HepG2 (cell line): ENCODE measurements around the gene SMYD5. TPM values are rescaled to one million over a fixed set of nuclear protein-coding genes. Genes with fewer than 3 reads are reported as not detected.

Source experiments
- ARNT2 ChIP-seq: sonication (generic); formaldehyde crosslinking; IDR thresholded peaks from 2 replicates; pipeline ENCODE4 v1.8.0; 2022; ENCODE audit warnings: mild to moderate bottlenecking, low read depth, missing genetic modification reagents, moderate library complexity
- IKZF5 ChIP-seq: IDR thresholded peaks from 2 replicates; pipeline ENCODE4 v1.6.1; 2018; ENCODE audit warnings: missing genetic modification reagents, mild to moderate bottlenecking, missing compliant biosample characterization
- MXI1 ChIP-seq: IDR thresholded peaks from 3 replicates; pipeline ENCODE4 v1.6.1; 2012; ENCODE audit warnings: low read depth, low read length, inconsistent platforms, borderline replicate concordance
- ZNF180 ChIP-seq: sonication (generic); formaldehyde crosslinking; IDR thresholded peaks from 2 replicates; pipeline ENCODE4 v1.4.0; 2020; ENCODE audit warnings: low read depth, missing genetic modification reagents, borderline replicate concordance
- ZNF225 ChIP-seq: sonication (generic); formaldehyde crosslinking; IDR thresholded peaks from 2 replicates; pipeline ENCODE4 v1.4.0; 2020; ENCODE audit warnings: mild to moderate bottlenecking, missing genetic modification reagents
- ZNF33A ChIP-seq: sonication (generic); formaldehyde crosslinking; IDR thresholded peaks from 2 replicates; pipeline ENCODE4 v1.5.1; 2020; ENCODE audit warnings: missing genetic modification reagents, mild to moderate bottlenecking, moderate library complexity, borderline replicate concordance
- ZNF703 ChIP-seq: sonication (generic); formaldehyde crosslinking; IDR thresholded peaks from 2 replicates; pipeline ENCODE4 v1.5.1; 2020; ENCODE audit warnings: missing genetic modification reagents, mild to moderate bottlenecking, moderate library complexity, borderline replicate concordance
- polyA plus RNA-seq, 8 experiments: library from polyadenylated mRNA; depleted of rRNA in 3 of 8; stranded (reverse) in 7 of 8; unstranded in 1 of 8; fragments of >200 nt; fragmentation: Illumina TruSeq in 4 of 8; extraction: Trizol in 4 of 8; gene quantifications; 2 replicates each; pipeline versions ENCODE4 v1.2.1 to v1.2.3, GENCODE V29; 2011 to 2016; ENCODE audit warnings: low read depth in 4 of 8, missing spikeins in 1 of 8, mixed read lengths in 1 of 8; ENCODE audit not compliant: insufficient read depth in 1 of 8
- total RNA-seq, 5 experiments: library from RNA; depleted of rRNA; stranded (reverse); fragments of >200 nt; fragmentation: Illumina TruSeq; extraction: Trizol; gene quantifications; 2 replicates each; pipeline ENCODE4 v1.2.3, GENCODE V29; 2016; ENCODE audit warnings: low read depth in 1 of 5
- TF ChIP-seq, protein P1 (sequence below): sonication (generic); formaldehyde crosslinking; IDR thresholded peaks from 2 replicates; pipeline ENCODE4 v1.8.1; 2022; ENCODE audit warnings: low read depth, mild to moderate bottlenecking, missing genetic modification reagents
- TF ChIP-seq, protein P2 (sequence below): sonication (generic); formaldehyde crosslinking; IDR thresholded peaks from 2 replicates; pipeline ENCODE4 v1.8.0; 2023; ENCODE audit warnings: mild to moderate bottlenecking, missing genetic modification reagents
- TF ChIP-seq, protein P3 (sequence below), 2 experiments: sonication (generic) in 1 of 2; formaldehyde crosslinking in 1 of 2; IDR thresholded peaks; 2 replicates each; pipeline versions ENCODE4 v1.6.1 to v1.9.0; 2014 to 2022; ENCODE audit warnings: antibody characterized with exemption in 1 of 2, borderline replicate concordance in 1 of 2, inconsistent platforms in 1 of 2, low read depth in 1 of 2, missing genetic modification reagents in 1 of 2
- TF ChIP-seq, protein P4 (sequence below): sonication (generic); formaldehyde crosslinking; IDR thresholded peaks from 2 replicates; pipeline ENCODE4 v1.4.0; 2020; ENCODE audit warnings: missing genetic modification reagents

SMYD5 gene
- total and polyA plus RNA-seq, 2 of the 13 experiments (the other 11 are each of a cell fraction or from before 2014, with no cell fraction given): 55.8 to 70.4 TPM

DNA sequence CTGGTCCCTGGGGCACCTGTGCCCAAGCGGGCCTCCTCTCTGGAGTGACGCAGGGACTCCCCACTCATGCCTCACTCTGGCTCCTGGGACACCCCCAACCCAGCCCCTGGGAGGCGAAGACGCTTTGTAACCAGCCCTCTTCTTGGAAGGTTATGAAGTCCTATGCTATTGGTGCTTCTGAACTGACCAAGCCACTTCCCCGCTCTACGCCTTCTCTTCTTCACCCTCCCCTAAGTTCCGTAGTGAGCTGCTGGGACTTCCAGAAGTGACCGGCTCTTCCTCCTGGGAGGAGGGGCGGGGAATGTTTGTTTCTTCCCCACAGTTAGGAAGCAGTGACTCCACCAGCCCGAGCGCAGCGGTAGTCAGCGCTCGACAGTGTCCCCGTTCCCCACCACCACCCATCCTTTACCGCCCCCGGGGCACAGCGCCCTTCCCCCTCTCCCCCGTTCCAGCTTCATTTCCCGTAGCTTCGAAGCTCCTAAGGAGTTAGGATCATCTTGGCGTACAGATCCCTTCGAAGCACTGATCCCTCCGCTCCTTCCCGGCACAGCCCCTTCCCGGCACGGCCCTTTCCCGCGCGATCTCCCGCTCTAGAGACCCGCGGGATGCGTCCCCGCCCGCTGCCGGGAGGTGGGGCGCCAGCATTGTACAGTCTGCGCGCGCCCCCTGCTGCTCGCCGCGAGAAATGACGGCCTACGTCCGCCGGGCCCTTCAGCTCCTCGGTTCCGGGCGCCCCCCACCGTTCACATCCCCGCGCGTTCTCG is 37.0 kb upstream of the SMYD5 start (continued):
- TF ChIP-seq ZNF33A (CRISPR knock-in tag): no peak
- TF ChIP-seq, protein P1, sequence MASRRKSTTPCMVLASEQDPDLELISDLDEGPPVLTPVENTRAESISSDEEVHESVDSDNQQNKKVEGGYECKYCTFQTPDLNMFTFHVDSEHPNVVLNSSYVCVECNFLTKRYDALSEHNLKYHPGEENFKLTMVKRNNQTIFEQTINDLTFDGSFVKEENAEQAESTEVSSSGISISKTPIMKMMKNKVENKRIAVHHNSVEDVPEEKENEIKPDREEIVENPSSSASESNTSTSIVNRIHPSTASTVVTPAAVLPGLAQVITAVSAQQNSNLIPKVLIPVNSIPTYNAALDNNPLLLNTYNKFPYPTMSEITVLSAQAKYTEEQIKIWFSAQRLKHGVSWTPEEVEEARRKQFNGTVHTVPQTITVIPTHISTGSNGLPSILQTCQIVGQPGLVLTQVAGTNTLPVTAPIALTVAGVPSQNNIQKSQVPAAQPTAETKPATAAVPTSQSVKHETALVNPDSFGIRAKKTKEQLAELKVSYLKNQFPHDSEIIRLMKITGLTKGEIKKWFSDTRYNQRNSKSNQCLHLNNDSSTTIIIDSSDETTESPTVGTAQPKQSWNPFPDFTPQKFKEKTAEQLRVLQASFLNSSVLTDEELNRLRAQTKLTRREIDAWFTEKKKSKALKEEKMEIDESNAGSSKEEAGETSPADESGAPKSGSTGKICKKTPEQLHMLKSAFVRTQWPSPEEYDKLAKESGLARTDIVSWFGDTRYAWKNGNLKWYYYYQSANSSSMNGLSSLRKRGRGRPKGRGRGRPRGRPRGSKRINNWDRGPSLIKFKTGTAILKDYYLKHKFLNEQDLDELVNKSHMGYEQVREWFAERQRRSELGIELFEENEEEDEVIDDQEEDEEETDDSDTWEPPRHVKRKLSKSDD (CRISPR knock-in tag): peak; percentile 83; the same call in 1 of the 2 replicates
- peak; percentile 54; the same call in 1 of the 3 replicates for TF ChIP-seq MXI1
- TF ChIP-seq, protein P2, sequence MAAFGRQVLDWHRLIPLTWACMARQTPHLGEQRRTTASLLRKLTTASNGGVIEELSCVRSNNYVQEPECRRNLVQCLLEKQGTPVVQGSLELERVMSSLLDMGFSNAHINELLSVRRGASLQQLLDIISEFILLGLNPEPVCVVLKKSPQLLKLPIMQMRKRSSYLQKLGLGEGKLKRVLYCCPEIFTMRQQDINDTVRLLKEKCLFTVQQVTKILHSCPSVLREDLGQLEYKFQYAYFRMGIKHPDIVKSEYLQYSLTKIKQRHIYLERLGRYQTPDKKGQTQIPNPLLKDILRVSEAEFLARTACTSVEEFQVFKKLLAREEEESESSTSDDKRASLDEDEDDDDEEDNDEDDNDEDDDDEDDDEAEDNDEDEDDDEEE (CRISPR knock-in tag): no peak
- TF ChIP-seq ARNT2 (CRISPR knock-in tag): peak; percentile 94
- TF ChIP-seq ZNF225 (CRISPR knock-in tag): peak; percentile 64; the same call in 1 of the 2 replicates
- no peak for TF ChIP-seq ZNF180
- TF ChIP-seq, protein P3, sequence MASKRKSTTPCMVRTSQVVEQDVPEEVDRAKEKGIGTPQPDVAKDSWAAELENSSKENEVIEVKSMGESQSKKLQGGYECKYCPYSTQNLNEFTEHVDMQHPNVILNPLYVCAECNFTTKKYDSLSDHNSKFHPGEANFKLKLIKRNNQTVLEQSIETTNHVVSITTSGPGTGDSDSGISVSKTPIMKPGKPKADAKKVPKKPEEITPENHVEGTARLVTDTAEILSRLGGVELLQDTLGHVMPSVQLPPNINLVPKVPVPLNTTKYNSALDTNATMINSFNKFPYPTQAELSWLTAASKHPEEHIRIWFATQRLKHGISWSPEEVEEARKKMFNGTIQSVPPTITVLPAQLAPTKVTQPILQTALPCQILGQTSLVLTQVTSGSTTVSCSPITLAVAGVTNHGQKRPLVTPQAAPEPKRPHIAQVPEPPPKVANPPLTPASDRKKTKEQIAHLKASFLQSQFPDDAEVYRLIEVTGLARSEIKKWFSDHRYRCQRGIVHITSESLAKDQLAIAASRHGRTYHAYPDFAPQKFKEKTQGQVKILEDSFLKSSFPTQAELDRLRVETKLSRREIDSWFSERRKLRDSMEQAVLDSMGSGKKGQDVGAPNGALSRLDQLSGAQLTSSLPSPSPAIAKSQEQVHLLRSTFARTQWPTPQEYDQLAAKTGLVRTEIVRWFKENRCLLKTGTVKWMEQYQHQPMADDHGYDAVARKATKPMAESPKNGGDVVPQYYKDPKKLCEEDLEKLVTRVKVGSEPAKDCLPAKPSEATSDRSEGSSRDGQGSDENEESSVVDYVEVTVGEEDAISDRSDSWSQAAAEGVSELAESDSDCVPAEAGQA (IDR thresholded peaks at IDR 0.05; ENCODE audit: low read depth): no peak; the same call in 1 of the 2 replicates
- TF ChIP-seq, protein P3 (CRISPR knock-in tag; IDR thresholded peaks at IDR 0.05; ENCODE audit: borderline replicate concordance): no peak
- TF ChIP-seq, protein P4, sequence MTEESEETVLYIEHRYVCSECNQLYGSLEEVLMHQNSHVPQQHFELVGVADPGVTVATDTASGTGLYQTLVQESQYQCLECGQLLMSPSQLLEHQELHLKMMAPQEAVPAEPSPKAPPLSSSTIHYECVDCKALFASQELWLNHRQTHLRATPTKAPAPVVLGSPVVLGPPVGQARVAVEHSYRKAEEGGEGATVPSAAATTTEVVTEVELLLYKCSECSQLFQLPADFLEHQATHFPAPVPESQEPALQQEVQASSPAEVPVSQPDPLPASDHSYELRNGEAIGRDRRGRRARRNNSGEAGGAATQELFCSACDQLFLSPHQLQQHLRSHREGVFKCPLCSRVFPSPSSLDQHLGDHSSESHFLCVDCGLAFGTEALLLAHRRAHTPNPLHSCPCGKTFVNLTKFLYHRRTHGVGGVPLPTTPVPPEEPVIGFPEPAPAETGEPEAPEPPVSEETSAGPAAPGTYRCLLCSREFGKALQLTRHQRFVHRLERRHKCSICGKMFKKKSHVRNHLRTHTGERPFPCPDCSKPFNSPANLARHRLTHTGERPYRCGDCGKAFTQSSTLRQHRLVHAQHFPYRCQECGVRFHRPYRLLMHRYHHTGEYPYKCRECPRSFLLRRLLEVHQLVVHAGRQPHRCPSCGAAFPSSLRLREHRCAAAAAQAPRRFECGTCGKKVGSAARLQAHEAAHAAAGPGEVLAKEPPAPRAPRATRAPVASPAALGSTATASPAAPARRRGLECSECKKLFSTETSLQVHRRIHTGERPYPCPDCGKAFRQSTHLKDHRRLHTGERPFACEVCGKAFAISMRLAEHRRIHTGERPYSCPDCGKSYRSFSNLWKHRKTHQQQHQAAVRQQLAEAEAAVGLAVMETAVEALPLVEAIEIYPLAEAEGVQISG (CRISPR knock-in tag): peak; percentile 72
- no peak for TF ChIP-seq ZNF703
- peak; percentile 53; the same call in 1 of the 2 replicates for TF ChIP-seq IKZF5 (CRISPR knock-in tag)
